Adrenal gland (tissue), 12 donors: ENCODE measurements around the gene ZBTB24. TPM values are rescaled to one million over a fixed set of nuclear protein-coding genes. Genes with fewer than 3 reads are reported as not detected.

Experiments used
- DNase-seq, 7 donors: peaks; one replicate each; pipeline ENCODE4 v3.0.0-alpha.2; 2019 to 2020
- H3K27ac ChIP-seq, 5 donors: fragments of 200-600 bp; sonication (generic) in 4 of 5; 1 replicate in 3 of 5; 2 replicates in 2 of 5; pipeline versions ENCODE4 v1.5.1 to v1.8.0; 2016 to 2020; ENCODE audit warnings: mild to moderate bottlenecking in 1 of 5
- H3K27me3 ChIP-seq: fragments of 200-600 bp; 2 replicates; pipeline ENCODE4 v1.8.0; 2021
- H3K36me3 ChIP-seq, 2 donors: fragments of 200-600 bp; replicated peaks in 1 of 2; 1 replicate in 1 of 2; 2 replicates in 1 of 2; pipeline versions ENCODE4 v1.5.1 to v1.8.0; 2018 to 2022
- H3K4me1 ChIP-seq, 2 donors: fragments of 200-600 bp; replicated peaks in 1 of 2; 1 replicate in 1 of 2; 2 replicates in 1 of 2; pipeline versions ENCODE4 v1.5.1 to v1.8.0; 2018 to 2021
- H3K4me3 ChIP-seq, 4 donors: fragments of 200-600 bp; sonication (generic) in 3 of 4; one replicate each; pipeline ENCODE4 v1.5.1; 2016 to 2018
- H3K9me3 ChIP-seq, 3 donors: fragments of 200-600 bp; sonication (generic) in 1 of 3; replicated peaks in 1 of 3; 1 replicate in 2 of 3; 2 replicates in 1 of 3; pipeline versions ENCODE4 v1.5.1 to v1.8.0; 2016 to 2021
- CTCF ChIP-seq, 6 experiments: fragments of 450-650 bp in 4 of 6; fragments of 200-600 bp in 2 of 6; sonication (generic) in 1 of 6; IDR thresholded peaks; 1 replicate in 5 of 6; 2 replicates in 1 of 6; pipeline versions ENCODE4 v1.5.1 to v1.8.0; 2016 to 2021; ENCODE audit warnings: antibody characterized with exemption in 6 of 6, mild to moderate bottlenecking in 2 of 6, moderate library complexity in 1 of 6
- POLR2A ChIP-seq, 2 donors: fragments of 450-650 bp; IDR thresholded peaks; one replicate each; pipeline ENCODE4 v1.6.1; 2017; ENCODE audit warnings: antibody characterized with exemption in 2 of 2, mild to moderate bottlenecking in 2 of 2, moderate library complexity in 1 of 2
- WGBS, 4 donors: extraction: QIAGEN DNeasy Blood & Tissue Kit in 2 of 4; methylation state at CpG; one replicate each; pipeline versions ENCODE4 v1.1.5 to v1.1.7; 2013 to 2017; 5-methylcytosine and 5-hydroxymethylcytosine counted together
- intact Hi-C, 2 donors: fragments of 100-400 bp; cut with DNase I; formaldehyde crosslinking; loops; one replicate each; pipeline versions ENCODE4 v1.14.1 to v1.15.0; 2022 to 2023
- polyA plus RNA-seq, 3 donors: library from polyadenylated mRNA; stranded (reverse); fragments of 200-250 nt in 2 of 3; fragments of 350-450 nt in 1 of 3; fragmentation: Illumina TruSeq in 1 of 3; extraction: RNeasy Lipid Tissue Mini Kit (QIAGEN cat#74804) in 1 of 3; gene quantifications; one replicate each; pipeline ENCODE4 v1.2.3, GENCODE V29; 2013 to 2014
- total RNA-seq, 9 donors: library from RNA; depleted of rRNA in 4 of 9; stranded (reverse); fragments of >200 nt in 4 of 9; fragments of 120-200 nt in 1 of 9; fragmentation: NEBNext Ultra II Directional in 1 of 9; extraction: Animal tissue kit (Norgen Biotek cat#: 25700) in 1 of 9; gene quantifications; one replicate each; pipeline versions ENCODE4 v1.1.0 to v1.2.4, GENCODE V29; 2013 to 2023
- donor health status: healthy with polysubstance abuse.
- donor health status: Bipolar disorder and iron deficiency.
- donor health status: DM: yes; HTN: yes; CAD: no.
- donor health status: DM: no; HTN: no; CAD: no.
- donor health status: DM: no; HTN: no; CAD: no.
- donor health status: DM: yes; HTN: yes; CAD: no.

Gene ZBTB24
- total and polyA plus RNA-seq, 12 donors: 2.2 to 14.4 (median 6.2) TPM

- DNase-seq: no peak
- 94 to 96% (median 96%) methylated on average over 9 of the region's 9 CpGs for WGBS, 4 donors
- intact Hi-C loops: no loop called here
- Histone ChIP-seq H3K4me1 (peaks cover 0 to 3% of the 10 kb centered on the region in 2 donors), H3K36me3 (peaks cover 0 to 61% of the 10 kb centered on the region in 2 donors), H3K27me3 (no peaks in the 10 kb centered on the region), H3K27ac (no peak overlapping the region), H3K9me3 (no peaks in the 10 kb centered on the region), H3K4me3 (no peak overlapping the region)
- TF ChIP-seq CTCF (IDR thresholded peaks at IDR 0.05): no peak
- TF ChIP-seq POLR2A (IDR thresholded peaks at IDR 0.05): no peak
Measured at GRCh38 chr6:109472132-109472995, 10.7 kb downstream of the ZBTB24 start.

- peaks cover 0 to 3% of the 10 kb centered on the region in 2 donors for H3K4me1 ChIP-seq
- H3K27me3 ChIP-seq: no peaks in the 10 kb centered on the region
- H3K4me3 ChIP-seq: no peak overlapping the region
- WGBS, 4 donors: 92 to 100% (median 96%) methylated on average over 4 to 5 of the region's 5 CpGs
- H3K9me3 ChIP-seq: no peaks in the 10 kb centered on the region
- peaks cover 0 to 57% of the 10 kb centered on the region in 2 donors for H3K36me3 ChIP-seq
- TF ChIP-seq POLR2A (IDR thresholded peaks at IDR 0.05) (no peak), CTCF (IDR thresholded peaks at IDR 0.05) (no peak)
- no peak for DNase-seq
- H3K27ac ChIP-seq: no peak overlapping the region
- intact Hi-C loops: no loop called here
Measured at GRCh38 chr6:109471105-109471810, 11.8 kb downstream of the ZBTB24 start.

- Histone ChIP-seq H3K27me3 (no peaks in the 10 kb centered on the region), H3K9me3 (no peaks in the 10 kb centered on the region), H3K36me3 (peaks cover 0 to 60% of the 10 kb centered on the region in 2 donors), H3K4me3 (no peak overlapping the region), H3K27ac (no peak overlapping the region), H3K4me1 (no peaks in the 10 kb centered on the region)
- 86 to 91% (median 90%) methylated on average over 5 of the region's 5 CpGs for WGBS, 4 donors
- DNase-seq: no peak
- TF ChIP-seq POLR2A (IDR thresholded peaks at IDR 0.05): no peak
- no peak for TF ChIP-seq CTCF (IDR thresholded peaks at IDR 0.05)
- intact Hi-C loops: no loop called here
Measured at GRCh38 chr6:109469591-109470189, 13.3 kb downstream of the ZBTB24 start.

- no peaks in the 10 kb centered on the region for H3K27me3 ChIP-seq
- H3K36me3 ChIP-seq: peaks cover 0 to 50% of the 10 kb centered on the region in 2 donors
- no peak for DNase-seq
- no peak overlapping the region for H3K4me3 ChIP-seq
- TF ChIP-seq CTCF (IDR thresholded peaks at IDR 0.05) (no peak), POLR2A (IDR thresholded peaks at IDR 0.05) (no peak)
- H3K4me1 ChIP-seq: no peaks in the 10 kb centered on the region
- no peak overlapping the region for H3K27ac ChIP-seq
- intact Hi-C loops: no loop called here
- WGBS, 4 donors: 91 to 97% (median 96%) methylated on average over 6 of the region's 6 CpGs
- H3K9me3 ChIP-seq: no peaks in the 10 kb centered on the region
Measured at GRCh38 chr6:109467696-109468095, 15.3 kb downstream of the ZBTB24 start.
